ENCODE measurements around the gene USP8.

Gene USP8

GRCh38 chr15:50543556-50543955, 119.4 kb downstream of the USP8 start:
- peak; percentile 60 for DNase-seq (ENCODE audit: low spot score)

GRCh38 chr15:50544368-50544767, 120.2 kb downstream of the USP8 start:
- no peak for DNase-seq (ENCODE audit: low spot score)

- DNase-seq (ENCODE audit: low spot score): no peak
These were observed 122.4 kb downstream of the USP8 start, which contains the start of gene USP50 for GRCh38 chr15:50546566-50546965. TSS of gene USP50 (minus strand) at chr15:50546666. CDS start at chr15:50546525, 141 bp downstream.

- DNase-seq (ENCODE audit: low spot score): no peak
These were observed 125.1 kb downstream of the USP8 start for GRCh38 chr15:50549326-50549725.

GRCh38 chr15:50552238-50552637, 128.0 kb downstream of the USP8 start:
- DNase-seq (ENCODE audit: low spot score): no peak

GRCh38 chr15:50556642-50557371, 132.6 kb downstream of the USP8 start:
- no peak for DNase-seq (ENCODE audit: low spot score)

- no peak for DNase-seq (ENCODE audit: low spot score)
These were observed 133.8 kb downstream of the USP8 start for GRCh38 chr15:50558012-50558411.

GRCh38 chr15:50562735-50563640, 138.8 kb downstream of the USP8 start:
- DNase-seq (ENCODE audit: low spot score): peak; percentile 43

- no peak for DNase-seq (ENCODE audit: low spot score)
These were observed 139.6 kb downstream of the USP8 start for GRCh38 chr15:50563756-50564155.
